ENCODE measurements around the gene CAB39. TPM values are rescaled to one million over a fixed set of nuclear protein-coding genes. Genes with fewer than 3 reads are reported as not detected.
A peak's percentile ranks its signal among the peaks of the same experiment; 100 is the strongest.

The CAB39 gene
- total and polyA plus RNA-seq, 2 donors = 49.2 to 53.2 TPM

DNA sequence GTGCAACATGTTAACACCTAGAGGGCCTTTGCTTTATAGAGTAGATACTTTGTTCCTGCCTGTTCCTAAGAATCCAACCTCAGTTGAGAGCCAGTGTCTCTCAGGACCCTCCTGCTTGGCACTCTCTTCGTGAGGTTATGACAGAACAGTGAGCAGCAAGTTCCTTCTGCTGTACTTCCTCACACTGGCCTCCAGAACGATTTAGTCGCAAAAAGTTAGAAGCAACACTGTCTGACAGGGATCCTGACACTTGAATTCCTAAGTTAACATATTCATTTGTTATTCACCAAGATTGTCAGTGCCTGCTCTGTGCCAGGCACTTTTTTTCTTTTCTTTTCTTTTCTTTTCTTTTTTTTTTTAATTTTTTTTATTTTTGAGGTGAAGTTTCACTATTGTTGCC, 95.1 kb downstream of the CAB39 start:
- H3K27me3 ChIP-seq (ENCODE audit: control insufficient read depth in 2 of 2, insufficient read depth in 1 of 2, low read length in 1 of 2) = no peaks in the 10 kb centered on the region
- peaks cover 13 to 28% of the 10 kb centered on the region in 2 donors for H3K36me3 ChIP-seq (ENCODE audit: control insufficient read depth in 2 of 2, insufficient read depth in 2 of 2, low read length in 1 of 2)
- no peaks in the 10 kb centered on the region for H3K9me3 ChIP-seq (ENCODE audit: control insufficient read depth in 2 of 2, insufficient read depth in 1 of 2, low read length in 1 of 2)
- 75% methylated on average over 3 of the region's 3 CpGs for WGBS
- DNase-seq (ENCODE audit: low read depth in 6 of 9, low spot score in 9 of 9) = no peak
- H3K27ac ChIP-seq (ENCODE audit: low read depth in 1 of 2, low read length in 1 of 2) = no peak overlapping the region
- no peaks in the 10 kb centered on the region for H3K4me1 ChIP-seq (ENCODE audit: control insufficient read depth in 2 of 2, insufficient read depth in 2 of 2, low read length in 2 of 2)
- H3K4me3 ChIP-seq (ENCODE audit: low read length in 2 of 2) = no peak overlapping the region

DNA sequence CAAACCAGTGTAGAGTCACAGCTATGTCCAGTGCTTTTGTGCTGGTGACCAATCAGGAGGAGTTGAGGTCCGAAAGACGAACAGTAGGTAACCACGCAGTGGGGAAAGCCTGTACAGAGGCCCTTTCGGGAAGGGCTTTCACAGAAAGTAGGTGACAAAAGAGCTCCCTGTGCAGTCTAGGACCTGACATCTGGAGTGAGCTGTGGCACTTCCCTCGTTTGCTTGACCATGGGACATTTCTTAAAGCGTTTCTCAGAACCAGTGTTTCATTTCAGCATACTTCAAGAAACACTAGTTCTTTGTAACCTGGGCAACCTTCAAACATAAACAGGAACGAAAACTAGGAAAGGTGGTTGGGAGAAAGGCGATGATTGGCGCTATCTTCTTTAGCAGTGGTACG, 96.4 kb downstream of the CAB39 start:
- 93% methylated on average over 10 of the region's 10 CpGs for WGBS
- H3K27ac ChIP-seq (ENCODE audit: low read depth in 1 of 2, low read length in 1 of 2) = no peak overlapping the region
- DNase-seq (ENCODE audit: low read depth in 6 of 9, low spot score in 9 of 9) = no peak
- H3K36me3 ChIP-seq (ENCODE audit: control insufficient read depth in 2 of 2, insufficient read depth in 2 of 2, low read length in 1 of 2) = peaks cover 17 to 31% of the 10 kb centered on the region in 2 donors
- no peaks in the 10 kb centered on the region for H3K27me3 ChIP-seq (ENCODE audit: control insufficient read depth in 2 of 2, insufficient read depth in 1 of 2, low read length in 1 of 2)
- no peaks in the 10 kb centered on the region for H3K4me1 ChIP-seq (ENCODE audit: control insufficient read depth in 2 of 2, insufficient read depth in 2 of 2, low read length in 2 of 2)
- no peaks in the 10 kb centered on the region for H3K9me3 ChIP-seq (ENCODE audit: control insufficient read depth in 2 of 2, insufficient read depth in 1 of 2, low read length in 1 of 2)
- H3K4me3 ChIP-seq (ENCODE audit: low read length in 2 of 2) = no peak overlapping the region

DNA sequence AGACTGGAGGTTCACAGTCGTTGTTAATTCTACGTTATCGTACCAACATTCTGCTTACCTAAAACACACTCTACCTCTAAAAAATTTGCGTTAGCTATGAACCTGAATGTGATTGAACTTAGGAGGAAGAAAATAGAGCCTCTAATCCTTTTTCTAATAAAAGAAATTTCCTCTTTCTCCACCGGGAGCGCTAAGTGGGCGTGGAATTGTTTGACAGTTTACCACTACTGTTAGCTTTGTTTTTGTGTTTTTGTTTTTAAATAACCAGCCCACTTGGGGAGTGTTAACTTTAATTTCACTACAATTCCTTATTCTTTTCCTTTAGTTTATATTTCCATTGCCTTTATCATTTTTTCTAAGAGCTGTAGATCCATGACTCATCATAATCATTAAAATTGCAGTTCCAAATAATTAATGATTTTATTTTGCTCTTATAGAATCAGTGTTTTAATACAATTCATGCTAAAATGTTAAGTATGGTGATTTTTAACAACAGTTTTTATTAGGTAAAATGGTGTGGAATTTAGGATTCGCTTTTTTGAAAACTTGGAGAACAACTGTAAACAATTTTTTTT, 97.1 kb downstream of the CAB39 start:
- no peak for DNase-seq (ENCODE audit: low read depth in 6 of 9, low spot score in 9 of 9)
- WGBS = 97% methylated on average over 8 of the region's 8 CpGs
- peaks cover 23 to 37% of the 10 kb centered on the region in 2 donors for H3K36me3 ChIP-seq (ENCODE audit: control insufficient read depth in 2 of 2, insufficient read depth in 2 of 2, low read length in 1 of 2)
- no peak overlapping the region for H3K27ac ChIP-seq (ENCODE audit: low read depth in 1 of 2, low read length in 1 of 2)
- H3K4me1 ChIP-seq (ENCODE audit: control insufficient read depth in 2 of 2, insufficient read depth in 2 of 2, low read length in 2 of 2) = no peaks in the 10 kb centered on the region
- no peak overlapping the region for H3K4me3 ChIP-seq (ENCODE audit: low read length in 2 of 2)
- no peaks in the 10 kb centered on the region for H3K9me3 ChIP-seq (ENCODE audit: control insufficient read depth in 2 of 2, insufficient read depth in 1 of 2, low read length in 1 of 2)
- H3K27me3 ChIP-seq (ENCODE audit: control insufficient read depth in 2 of 2, insufficient read depth in 1 of 2, low read length in 1 of 2) = no peaks in the 10 kb centered on the region

DNA sequence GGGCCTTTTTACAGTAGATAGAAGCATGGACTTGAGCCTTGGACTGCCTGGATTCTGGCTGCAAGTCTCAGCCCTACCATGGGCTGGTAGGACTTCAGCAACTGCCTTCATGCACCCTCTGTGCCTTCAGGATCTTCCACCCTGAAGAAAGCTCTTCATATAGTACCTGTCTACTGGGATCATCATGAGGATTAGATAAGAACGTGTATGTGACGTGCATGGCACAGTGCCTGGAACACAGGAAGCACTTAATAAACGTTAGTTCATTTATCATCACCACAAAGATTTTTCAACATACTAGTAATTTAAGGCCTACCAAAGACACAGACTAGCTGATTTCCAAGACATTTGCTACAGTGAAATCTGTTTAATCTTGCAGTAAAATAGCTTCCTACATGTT, 98.9 kb downstream of the CAB39 start:
- H3K27ac ChIP-seq (ENCODE audit: low read depth in 1 of 2, low read length in 1 of 2) = no peak overlapping the region
- H3K4me1 ChIP-seq (ENCODE audit: control insufficient read depth in 2 of 2, insufficient read depth in 2 of 2, low read length in 2 of 2) = no peaks in the 10 kb centered on the region
- no peaks in the 10 kb centered on the region for H3K9me3 ChIP-seq (ENCODE audit: control insufficient read depth in 2 of 2, insufficient read depth in 1 of 2, low read length in 1 of 2)
- no peaks in the 10 kb centered on the region for H3K27me3 ChIP-seq (ENCODE audit: control insufficient read depth in 2 of 2, insufficient read depth in 1 of 2, low read length in 1 of 2)
- peaks cover 35 to 43% of the 10 kb centered on the region in 2 donors for H3K36me3 ChIP-seq (ENCODE audit: control insufficient read depth in 2 of 2, insufficient read depth in 2 of 2, low read length in 1 of 2)
- WGBS = 94% methylated on average over 3 of the region's 3 CpGs
- H3K4me3 ChIP-seq (ENCODE audit: low read length in 2 of 2) = no peak overlapping the region
- DNase-seq (ENCODE audit: low read depth in 6 of 9, low spot score in 9 of 9) = no peak

DNA sequence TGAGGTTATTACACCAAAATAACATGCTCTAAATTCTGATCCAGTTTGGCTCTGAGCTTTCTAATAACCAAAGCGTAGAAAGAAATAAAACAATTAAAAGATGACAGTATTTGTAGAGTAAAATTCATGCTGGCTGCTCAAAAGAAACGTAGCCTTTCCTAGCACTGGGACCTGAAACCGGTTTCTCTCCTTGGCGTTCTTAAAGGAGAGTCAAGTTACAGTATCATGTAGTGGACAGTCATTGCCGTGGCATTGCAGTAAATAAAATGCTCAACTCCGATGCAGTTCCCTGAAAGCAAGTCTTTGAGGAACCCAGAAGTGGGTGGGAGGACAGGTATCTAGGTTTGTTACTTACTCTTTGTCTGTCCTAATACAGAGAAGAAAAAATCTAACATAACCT, 99.4 kb downstream of the CAB39 start:
- peaks cover 40 to 48% of the 10 kb centered on the region in 2 donors for H3K36me3 ChIP-seq (ENCODE audit: control insufficient read depth in 2 of 2, insufficient read depth in 2 of 2, low read length in 1 of 2)

DNA sequence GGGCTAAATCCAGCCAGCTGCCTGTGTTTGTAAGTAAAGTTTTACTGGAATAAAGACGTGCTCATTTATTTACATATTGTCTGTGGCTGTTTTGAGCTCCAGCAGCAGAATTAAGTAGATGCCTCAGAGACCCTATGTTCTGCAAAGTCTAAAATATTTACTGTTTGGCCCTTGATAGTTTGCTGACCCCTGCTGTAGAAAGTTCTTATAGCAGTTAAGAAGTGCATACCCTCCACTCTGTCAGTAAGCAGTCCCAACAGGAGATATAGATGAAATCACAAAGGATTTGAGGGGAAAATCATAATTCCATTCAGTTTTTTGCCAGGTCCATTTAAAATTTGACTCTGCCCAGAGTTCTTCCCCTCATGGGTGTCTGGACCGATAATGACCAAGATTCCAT, 102.0 kb downstream of the CAB39 start:
- Histone ChIP-seq H3K4me3 (ENCODE audit: low read length in 2 of 2) (no peak overlapping the region), H3K4me1 (ENCODE audit: control insufficient read depth in 2 of 2, insufficient read depth in 2 of 2, low read length in 2 of 2) (no peaks in the 10 kb centered on the region), H3K27me3 (ENCODE audit: control insufficient read depth in 2 of 2, insufficient read depth in 1 of 2, low read length in 1 of 2) (no peaks in the 10 kb centered on the region), H3K27ac (ENCODE audit: low read depth in 1 of 2, low read length in 1 of 2) (no peak overlapping the region), H3K36me3 (ENCODE audit: control insufficient read depth in 2 of 2, insufficient read depth in 2 of 2, low read length in 1 of 2) (peaks cover 57 to 71% of the 10 kb centered on the region in 2 donors), H3K9me3 (ENCODE audit: control insufficient read depth in 2 of 2, insufficient read depth in 1 of 2, low read length in 1 of 2) (no peaks in the 10 kb centered on the region)
- peak in 1 of 9 donors; percentile 15 for DNase-seq (ENCODE audit: low read depth in 6 of 9, low spot score in 9 of 9)
- WGBS = 98% methylated on average over 2 of the region's 2 CpGs

More for the DNA sequence above, 99.4 kb downstream of the CAB39 start:
- no peak for DNase-seq (ENCODE audit: low read depth in 6 of 9, low spot score in 9 of 9)
- H3K4me1 ChIP-seq (ENCODE audit: control insufficient read depth in 2 of 2, insufficient read depth in 2 of 2, low read length in 2 of 2) = no peaks in the 10 kb centered on the region
- H3K4me3 ChIP-seq (ENCODE audit: low read length in 2 of 2) = no peak overlapping the region
- no peak overlapping the region for H3K27ac ChIP-seq (ENCODE audit: low read depth in 1 of 2, low read length in 1 of 2)
- H3K27me3 ChIP-seq (ENCODE audit: control insufficient read depth in 2 of 2, insufficient read depth in 1 of 2, low read length in 1 of 2) = no peaks in the 10 kb centered on the region
- no peaks in the 10 kb centered on the region for H3K9me3 ChIP-seq (ENCODE audit: control insufficient read depth in 2 of 2, insufficient read depth in 1 of 2, low read length in 1 of 2)
- 96% methylated on average over 6 of the region's 6 CpGs for WGBS

DNA sequence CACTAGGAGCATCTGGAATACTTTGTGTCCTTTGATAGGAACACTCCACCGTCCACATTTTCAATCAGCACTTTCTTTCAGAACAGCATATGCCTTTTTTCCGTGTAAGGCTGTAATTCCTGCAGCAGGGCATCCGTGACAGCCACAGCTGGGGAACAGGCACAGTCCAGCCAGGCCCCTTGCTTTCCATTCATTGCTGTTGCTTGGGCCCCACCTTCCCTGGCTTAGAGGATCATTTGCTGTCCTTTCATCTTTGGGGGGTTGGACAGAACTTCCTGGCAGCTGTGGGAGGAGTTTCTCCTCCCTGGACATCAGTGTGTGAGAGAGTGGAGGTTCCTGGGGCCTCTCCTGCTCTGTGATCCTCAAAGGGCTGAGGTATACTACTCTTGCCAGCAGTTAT, 102.4 kb downstream of the CAB39 start:
- H3K4me3 ChIP-seq (ENCODE audit: low read length in 2 of 2) = no peak overlapping the region
- DNase-seq (ENCODE audit: low read depth in 6 of 9, low spot score in 9 of 9) = no peak
- no peaks in the 10 kb centered on the region for H3K4me1 ChIP-seq (ENCODE audit: control insufficient read depth in 2 of 2, insufficient read depth in 2 of 2, low read length in 2 of 2)
- no peaks in the 10 kb centered on the region for H3K27me3 ChIP-seq (ENCODE audit: control insufficient read depth in 2 of 2, insufficient read depth in 1 of 2, low read length in 1 of 2)
- no peaks in the 10 kb centered on the region for H3K9me3 ChIP-seq (ENCODE audit: control insufficient read depth in 2 of 2, insufficient read depth in 1 of 2, low read length in 1 of 2)
- H3K27ac ChIP-seq (ENCODE audit: low read depth in 1 of 2, low read length in 1 of 2) = no peak overlapping the region
- WGBS = 96% methylated on average over 3 of the region's 3 CpGs
- H3K36me3 ChIP-seq (ENCODE audit: control insufficient read depth in 2 of 2, insufficient read depth in 2 of 2, low read length in 1 of 2) = peaks cover 57 to 72% of the 10 kb centered on the region in 2 donors

DNA sequence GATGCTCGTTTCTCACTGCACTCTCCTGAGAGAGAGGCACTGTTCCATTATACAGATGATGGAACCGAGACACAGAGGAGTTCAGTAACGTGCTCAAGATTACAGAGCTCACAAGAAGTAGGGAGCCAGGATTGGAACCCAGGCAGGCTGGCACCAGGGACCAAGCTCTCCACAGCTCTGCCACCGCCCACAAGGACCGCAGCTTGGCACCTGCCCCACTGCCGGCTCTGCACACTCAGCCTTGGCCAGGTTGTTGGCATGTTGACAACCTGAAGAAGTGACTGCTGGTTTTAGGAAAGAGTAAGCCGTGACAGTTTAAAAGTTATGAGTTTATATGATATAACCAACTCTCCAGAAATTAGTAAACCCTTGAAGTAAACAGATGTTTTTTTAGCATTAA, 104.1 kb downstream of the CAB39 start:
- H3K4me1 ChIP-seq (ENCODE audit: control insufficient read depth in 2 of 2, insufficient read depth in 2 of 2, low read length in 2 of 2) = no peaks in the 10 kb centered on the region
- H3K4me3 ChIP-seq (ENCODE audit: low read length in 2 of 2) = no peak overlapping the region
- peaks cover 46 to 69% of the 10 kb centered on the region in 2 donors for H3K36me3 ChIP-seq (ENCODE audit: control insufficient read depth in 2 of 2, insufficient read depth in 2 of 2, low read length in 1 of 2)
- no peak for DNase-seq (ENCODE audit: low read depth in 6 of 9, low spot score in 9 of 9)
- H3K9me3 ChIP-seq (ENCODE audit: control insufficient read depth in 2 of 2, insufficient read depth in 1 of 2, low read length in 1 of 2) = no peaks in the 10 kb centered on the region
- no peaks in the 10 kb centered on the region for H3K27me3 ChIP-seq (ENCODE audit: control insufficient read depth in 2 of 2, insufficient read depth in 1 of 2, low read length in 1 of 2)
- WGBS = 77% methylated on average over 7 of the region's 7 CpGs
- no peak overlapping the region for H3K27ac ChIP-seq (ENCODE audit: low read depth in 1 of 2, low read length in 1 of 2)

DNA sequence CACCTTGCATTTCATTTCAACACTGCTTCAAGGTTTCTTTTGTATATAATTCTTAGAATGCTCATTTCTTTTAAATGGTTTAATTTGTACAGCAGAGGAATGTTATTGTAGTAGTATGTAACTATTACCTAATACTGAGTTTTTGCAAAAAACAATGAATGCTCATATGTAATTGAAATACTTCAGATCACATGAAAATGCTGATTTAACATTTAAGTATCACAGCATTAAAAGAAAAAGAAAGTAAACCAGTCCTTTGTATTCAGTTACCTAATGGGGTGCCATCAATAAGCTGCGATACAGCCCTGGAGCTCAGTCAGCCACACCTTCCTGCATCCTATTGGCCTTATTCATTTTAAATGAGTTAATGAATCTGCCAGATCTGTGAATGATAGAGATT, 106.8 kb downstream of the CAB39 start:
- Histone ChIP-seq H3K27me3 (ENCODE audit: control insufficient read depth in 2 of 2, insufficient read depth in 1 of 2, low read length in 1 of 2) (no peaks in the 10 kb centered on the region), H3K27ac (ENCODE audit: low read depth in 1 of 2, low read length in 1 of 2) (no peak overlapping the region), H3K4me3 (ENCODE audit: low read length in 2 of 2) (no peak overlapping the region), H3K36me3 (ENCODE audit: control insufficient read depth in 2 of 2, insufficient read depth in 2 of 2, low read length in 1 of 2) (peaks cover 36 to 54% of the 10 kb centered on the region in 2 donors), H3K4me1 (ENCODE audit: control insufficient read depth in 2 of 2, insufficient read depth in 2 of 2, low read length in 2 of 2) (peaks cover 0 to 3% of the 10 kb centered on the region in 2 donors), H3K9me3 (ENCODE audit: control insufficient read depth in 2 of 2, insufficient read depth in 1 of 2, low read length in 1 of 2) (no peaks in the 10 kb centered on the region)
- DNase-seq (ENCODE audit: low read depth in 6 of 9, low spot score in 9 of 9) = no peak
- WGBS = 99% methylated on average over 1 of the region's 1 CpG

Data from thymus (tissue), 11 donors.